Measurements from ENCODE around the gene CACNA1I. TPM values are rescaled to one million over a fixed set of nuclear protein-coding genes. Genes with fewer than 3 reads are reported as not detected.

The CACNA1I gene
- total and polyA plus RNA-seq, 7 donors: 0.01 to 0.14 (median 0.04) TPM; not detected in 2

- ATAC-seq: no peak
- intact Hi-C loops (cut with DNase I): no loop called here
- no peak for DNase-seq
Observed at GRCh38 chr22:39699631-39700360, 129.2 kb downstream of the CACNA1I start.

GRCh38 chr22:39700565-39700964, 130.0 kb downstream of the CACNA1I start:
- DNase-seq (no peak), ATAC-seq (no peak)
- Histone ChIP-seq H3K27ac (no peak overlapping the region), H3K27me3 (ENCODE audit: insufficient read depth in 3 of 3, low read length in 2 of 3) (peaks cover 0 to 8% (median 4%) of the 10 kb centered on the region in 3 donors), H3K9me3 (no peaks in the 10 kb centered on the region), H3K4me1 (peaks cover 17% of the 10 kb centered on the region), H3K4me3 (no peak overlapping the region), H3K36me3 (ENCODE audit: insufficient read depth in 1 of 2, low read depth in 1 of 2) (no peaks in the 10 kb centered on the region)
- intact Hi-C loops (cut with DNase I): no loop called here
- 74 to 83% (median 80%) methylated on average over 7 of the region's 7 CpGs for WGBS, 3 donors
- TF ChIP-seq CTCF (IDR thresholded peaks at IDR 0.05): no peak

More at GRCh38 chr22:39699631-39700360, 129.2 kb downstream of the CACNA1I start:
- TF ChIP-seq CTCF (IDR thresholded peaks at IDR 0.05): no peak
- Histone ChIP-seq H3K4me1 (peaks cover 15% of the 10 kb centered on the region), H3K9me3 (no peaks in the 10 kb centered on the region), H3K4me3 (no peak overlapping the region), H3K27me3 (ENCODE audit: insufficient read depth in 3 of 3, low read length in 2 of 3) (peaks cover 0 to 15% (median 4%) of the 10 kb centered on the region in 3 donors), H3K36me3 (ENCODE audit: insufficient read depth in 1 of 2, low read depth in 1 of 2) (no peaks in the 10 kb centered on the region), H3K27ac (no peak overlapping the region)
- WGBS, 3 donors: 70 to 78% (median 77%) methylated on average over 19 of the region's 19 CpGs

GRCh38 chr22:39703091-39703490, 132.5 kb downstream of the CACNA1I start:
- Histone ChIP-seq H3K9me3 (no peaks in the 10 kb centered on the region), H3K27ac (no peak overlapping the region), H3K36me3 (ENCODE audit: insufficient read depth in 1 of 2, low read depth in 1 of 2) (no peaks in the 10 kb centered on the region), H3K4me1 (peaks cover 17% of the 10 kb centered on the region), H3K27me3 (ENCODE audit: insufficient read depth in 3 of 3, low read length in 2 of 3) (peaks cover 0 to 4% (median 0%) of the 10 kb centered on the region in 3 donors), H3K4me3 (no peak overlapping the region)
- DNase-seq (no peak), ATAC-seq (peak in 2 of 4 donors; percentile 23 to 42)
- WGBS, 3 donors: 22 to 26% (median 22%) methylated on average over 8 of the region's 8 CpGs
- intact Hi-C loops (cut with DNase I): no loop called here
- no peak for TF ChIP-seq CTCF (IDR thresholded peaks at IDR 0.05)

GRCh38 chr22:39703928-39704639, 133.5 kb downstream of the CACNA1I start:
- 16 to 19% (median 18%) methylated on average over 17 of the region's 17 CpGs for WGBS, 3 donors
- DNase-seq (peak; percentile 78 to 93), ATAC-seq (peak; percentile 90 to 93 (median 92))
- H3K4me3 ChIP-seq: no peak overlapping the region
- intact Hi-C loops (cut with DNase I): no loop called here
- H3K36me3 ChIP-seq (ENCODE audit: insufficient read depth in 1 of 2, low read depth in 1 of 2): no peaks in the 10 kb centered on the region
- peak overlapping the region; percentile 75 for H3K27ac ChIP-seq
- peaks cover 17% of the 10 kb centered on the region for H3K4me1 ChIP-seq
- no peaks in the 10 kb centered on the region for H3K27me3 ChIP-seq (ENCODE audit: insufficient read depth in 3 of 3, low read length in 2 of 3)
- TF ChIP-seq CTCF (IDR thresholded peaks at IDR 0.05): no peak
- no peaks in the 10 kb centered on the region for H3K9me3 ChIP-seq

Data from psoas muscle (tissue), 8 donors.